Heart left ventricle (tissue), 16 donors: ENCODE results near the gene SLC35F3. TPM values are rescaled to one million over a fixed set of nuclear protein-coding genes. Genes with fewer than 3 reads are reported as not detected.
"Not testable (repeated sequence)": the region's sequence is repeated elsewhere in the genome, so short reads cannot be mapped to it uniquely, and the experiment has no call there.

ENCODE experiments used
- ATAC-seq, 4 donors: fragments of 200-7000 bp; cut with Tn5 transposase; one replicate each; pipeline ENCODE4 v1.9.1; 2020 to 2022; ENCODE audit warnings: moderate library complexity in 4 of 4, mild to moderate bottlenecking in 3 of 4, moderate number of reproducible peaks in 1 of 4
- DNase-seq, 5 donors: peaks; one replicate each; pipeline ENCODE4 v3.0.0-alpha.2; 2020
- H3K27ac ChIP-seq, 12 donors: fragments of 200-600 bp; sonication (generic) in 4 of 12; one replicate each; pipeline versions ENCODE4 v1.5.0 to v1.8.0; 2016 to 2022; ENCODE audit warnings: mild to moderate bottlenecking in 2 of 12
- H3K27me3 ChIP-seq, 9 donors: fragments of 200-600 bp; sonication (generic) in 2 of 9; one replicate each; pipeline versions ENCODE4 v1.5.1 to v1.8.0; 2016 to 2022; ENCODE audit warnings: mild to moderate bottlenecking in 3 of 9
- H3K36me3 ChIP-seq, 9 donors: fragments of 200-600 bp; sonication (generic) in 2 of 9; one replicate each; pipeline versions ENCODE4 v1.5.0 to v1.8.0; 2018 to 2022; ENCODE audit warnings: mild to moderate bottlenecking in 2 of 9
- H3K4me1 ChIP-seq, 12 donors: fragments of 200-600 bp; sonication (generic) in 4 of 12; one replicate each; pipeline versions ENCODE4 v1.5.0 to v1.8.0; 2016 to 2022; ENCODE audit warnings: mild to moderate bottlenecking in 3 of 12
- H3K4me3 ChIP-seq, 12 donors: fragments of 200-600 bp; sonication (generic) in 4 of 12; one replicate each; pipeline versions ENCODE4 v1.5.0 to v1.8.0; 2017 to 2022; ENCODE audit warnings: mild to moderate bottlenecking in 9 of 12, moderate library complexity in 4 of 12
- H3K9me3 ChIP-seq, 12 donors: fragments of 200-600 bp; sonication (generic) in 4 of 12; one replicate each; pipeline versions ENCODE4 v1.5.0 to v1.8.0; 2016 to 2022; ENCODE audit warnings: mild to moderate bottlenecking in 1 of 12
- POLR2A ChIP-seq, 2 donors: fragments of 450-650 bp; IDR thresholded peaks; one replicate each; pipeline ENCODE4 v1.6.1; 2017; ENCODE audit warnings: antibody characterized with exemption in 2 of 2, mild to moderate bottlenecking in 2 of 2, moderate library complexity in 2 of 2
- WGBS, 4 donors: extraction: QIAGEN DNeasy Blood & Tissue Kit in 2 of 4; methylation state at CpG; one replicate each; pipeline versions ENCODE4 v1.1.5 to v1.1.7; 2013 to 2018; 5-methylcytosine and 5-hydroxymethylcytosine counted together
- intact Hi-C, 10 donors: fragments of 100-400 bp; cut with DNase I; formaldehyde crosslinking; loops; one replicate each; pipeline versions ENCODE4 v1.11.1 to v1.14.2; 2022
- polyA plus RNA-seq, 2 donors: library from polyadenylated mRNA; stranded (reverse); fragments of 200-250 nt; gene quantifications; one replicate each; pipeline ENCODE4 v1.2.3, GENCODE V29; 2013
- total RNA-seq, 9 donors: library from RNA; depleted of rRNA in 2 of 9; stranded (reverse); fragments of >200 nt in 2 of 9; fragmentation: NEBNext Ultra II Directional in 3 of 9; extraction: Animal tissue kit (Norgen Biotek cat#: 25700) in 3 of 9; gene quantifications; one replicate each; pipeline versions ENCODE4 v1.1.0 to v1.2.4, GENCODE V29; 2016 to 2023
- TF ChIP-seq, protein P1 (sequence below), 12 donors: fragments of 200-600 bp; sonication (generic) in 4 of 12; IDR thresholded peaks; one replicate each; pipeline versions ENCODE4 v1.5.0 to v1.8.0; 2018 to 2022; ENCODE audit warnings: antibody characterized with exemption in 12 of 12, mild to moderate bottlenecking in 5 of 12
- donor health status: ischemic (EF 13 %, LVEDD 7.1; RV severe dilation, severe dysfunction).
- donor health status: healthy with polysubstance abuse.
- donor health status: DM: no; HTN: yes; CAD: no.
- donor health status: DM: no; HTN: no; CAD: no.
- donor health status: ischemic (EF 25% LVEDD 6.9; RV normal size, moderate dysfunction).
- donor health status: ischemic (EF 25% LVEDD 5.7; RV mildly dilated, moderate dysfunction).
- donor health status: healthy.
- donor health status: DM: yes; HTN: yes; CAD: no.
- donor health status: ischemic (EF 35%, LVEDD 5.7; RV mildly dilated, moderate dysfunction).
- donor health status: nonischemic (EF 11% LVEDD 7.7; RV severe dilation, severe dysfunction).
- donor health status: DM: yes; HTN: yes; CAD: no.
- donor health status: PGD.
- donor health status: ischemic (EF 29% LVEDD 5.4; RV normal size, mild dysfunction).
- donor health status: nonischemic (EF 23%, LVEDD 6.1; RV moderate dilation, normal function).

The SLC35F3 gene
- total and polyA plus RNA-seq, 11 donors: 0.03 to 0.11 (median 0.11) TPM; not detected in 8

DNA sequence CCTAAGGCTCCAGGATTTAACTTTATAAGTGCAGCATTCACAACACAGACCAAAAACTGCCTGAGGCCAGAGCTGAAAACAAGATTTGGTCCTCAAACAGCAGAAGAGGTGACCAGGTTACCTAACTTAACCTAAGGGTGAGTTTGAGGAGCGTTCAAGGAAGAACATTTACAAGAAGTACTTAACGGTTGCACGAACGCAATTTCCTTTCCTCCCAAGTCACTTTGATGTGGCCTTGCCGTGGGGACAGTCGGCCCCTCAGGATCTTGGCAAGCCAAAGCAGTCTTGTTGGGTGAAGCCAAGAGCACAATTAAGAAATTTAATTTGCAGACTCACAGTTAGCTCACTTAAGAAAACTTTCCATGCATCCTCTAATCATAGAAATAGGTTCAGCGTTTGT is 266.1 kb downstream of the SLC35F3 start:
- peaks cover 0 to 8% (median 0%) of the 10 kb centered on the region in 9 donors for H3K27me3 ChIP-seq

DNA sequence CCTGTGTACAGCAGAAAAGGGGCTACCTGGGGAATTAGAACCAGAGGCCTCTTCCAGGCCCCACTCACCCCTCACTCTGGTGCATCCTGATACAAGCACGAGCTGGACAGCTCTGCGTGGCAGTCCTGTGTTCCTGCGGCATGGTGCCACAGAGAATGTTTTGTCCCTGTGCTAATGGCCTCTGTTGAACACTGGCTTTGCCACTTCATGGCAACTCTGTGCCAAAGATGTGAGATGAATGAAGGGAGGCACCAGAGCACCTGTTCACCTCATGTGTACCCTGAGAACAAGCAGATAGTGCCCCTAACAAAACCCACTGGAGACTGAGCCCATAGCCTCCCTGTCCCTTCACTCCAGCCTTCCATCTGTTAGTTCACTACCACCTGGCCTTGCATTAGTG is 269.5 kb downstream of the SLC35F3 start:
- no peak overlapping the region for H3K4me3 ChIP-seq
- no peak for ATAC-seq
- intact Hi-C loops: loop anchor here in 1 of 10 donors (2.0 kb wide), 1 partner anchor 29 kb away; no protein-coding TSS in a partner anchor
- no peaks in the 10 kb centered on the region for H3K36me3 ChIP-seq
- peaks cover 0 to 3% (median 0%) of the 10 kb centered on the region in 9 donors for H3K27me3 ChIP-seq
- TF ChIP-seq POLR2A (IDR thresholded peaks at IDR 0.05): no peak
- no peak overlapping the region for H3K27ac ChIP-seq
- H3K4me1 ChIP-seq: no peaks in the 10 kb centered on the region
- no peak for DNase-seq
- 57 to 67% (median 60%) methylated on average over 3 of the region's 3 CpGs; no CpG with 5 or more reads in 1 of the 4 donors for WGBS, 4 donors
- no peaks in the 10 kb centered on the region for H3K9me3 ChIP-seq

More for the DNA sequence above, 266.1 kb downstream of the SLC35F3 start:
- WGBS, 4 donors: 62 to 69% (median 68%) methylated on average over 7 of the region's 7 CpGs
- TF ChIP-seq, protein P1, sequence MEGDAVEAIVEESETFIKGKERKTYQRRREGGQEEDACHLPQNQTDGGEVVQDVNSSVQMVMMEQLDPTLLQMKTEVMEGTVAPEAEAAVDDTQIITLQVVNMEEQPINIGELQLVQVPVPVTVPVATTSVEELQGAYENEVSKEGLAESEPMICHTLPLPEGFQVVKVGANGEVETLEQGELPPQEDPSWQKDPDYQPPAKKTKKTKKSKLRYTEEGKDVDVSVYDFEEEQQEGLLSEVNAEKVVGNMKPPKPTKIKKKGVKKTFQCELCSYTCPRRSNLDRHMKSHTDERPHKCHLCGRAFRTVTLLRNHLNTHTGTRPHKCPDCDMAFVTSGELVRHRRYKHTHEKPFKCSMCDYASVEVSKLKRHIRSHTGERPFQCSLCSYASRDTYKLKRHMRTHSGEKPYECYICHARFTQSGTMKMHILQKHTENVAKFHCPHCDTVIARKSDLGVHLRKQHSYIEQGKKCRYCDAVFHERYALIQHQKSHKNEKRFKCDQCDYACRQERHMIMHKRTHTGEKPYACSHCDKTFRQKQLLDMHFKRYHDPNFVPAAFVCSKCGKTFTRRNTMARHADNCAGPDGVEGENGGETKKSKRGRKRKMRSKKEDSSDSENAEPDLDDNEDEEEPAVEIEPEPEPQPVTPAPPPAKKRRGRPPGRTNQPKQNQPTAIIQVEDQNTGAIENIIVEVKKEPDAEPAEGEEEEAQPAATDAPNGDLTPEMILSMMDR (IDR thresholded peaks at IDR 0.05): no peak
- no peak for TF ChIP-seq POLR2A (IDR thresholded peaks at IDR 0.05)
- Histone ChIP-seq H3K4me3 (no peak overlapping the region), H3K4me1 (no peaks in the 10 kb centered on the region), H3K36me3 (no peaks in the 10 kb centered on the region), H3K27ac (no peak overlapping the region), H3K9me3 (no peaks in the 10 kb centered on the region)
- ATAC-seq: no peak
- DNase-seq: no peak
- intact Hi-C loops: no loop called here

DNA sequence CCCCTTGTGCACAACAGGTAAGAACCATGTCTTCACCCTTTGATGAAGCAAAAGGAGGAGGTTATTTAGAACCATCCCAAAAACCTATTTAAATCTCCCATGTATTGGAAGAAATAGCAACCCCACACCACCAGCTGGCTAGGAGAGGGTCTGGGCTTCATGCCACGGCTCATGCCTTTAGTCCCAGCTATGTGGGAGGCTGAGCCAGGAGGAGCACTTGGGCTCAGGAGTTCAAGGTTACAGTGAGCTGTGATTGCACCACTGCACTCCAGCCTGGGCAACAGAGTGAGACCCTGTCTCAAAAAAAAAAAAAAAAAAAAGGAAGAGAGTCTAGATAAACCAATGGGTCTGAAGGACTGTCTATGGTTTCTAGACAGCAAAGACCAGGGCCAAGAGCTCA is 270.9 kb downstream of the SLC35F3 start:
- Histone ChIP-seq H3K27me3 (peaks cover 0 to 7% (median 0%) of the 10 kb centered on the region in 9 donors), H3K4me1 (no peaks in the 10 kb centered on the region), H3K36me3 (no peaks in the 10 kb centered on the region), H3K9me3 (no peaks in the 10 kb centered on the region), H3K27ac (no peak overlapping the region), H3K4me3 (no peak overlapping the region)
- TF ChIP-seq, protein P1 (IDR thresholded peaks at IDR 0.05): no peak
- no peak for TF ChIP-seq POLR2A (IDR thresholded peaks at IDR 0.05)
- no peak for ATAC-seq
- DNase-seq: no peak
- intact Hi-C loops: no loop called here
- 57 to 82% (median 66%) methylated on average over 1 of the region's 1 CpG for WGBS, 4 donors

- Histone ChIP-seq H3K27me3 (peaks cover 0 to 7% (median 0%) of the 10 kb centered on the region in 9 donors), H3K27ac (no peak overlapping the region), H3K4me1 (no peaks in the 10 kb centered on the region), H3K9me3 (no peaks in the 10 kb centered on the region), H3K36me3 (no peaks in the 10 kb centered on the region), H3K4me3 (no peak overlapping the region)
- ATAC-seq (no peak), DNase-seq (no peak)
- intact Hi-C loops: no loop called here
- no peak for TF ChIP-seq POLR2A (IDR thresholded peaks at IDR 0.05)
- TF ChIP-seq, protein P1 (IDR thresholded peaks at IDR 0.05): no peak
- WGBS, 4 donors: 83 to 91% (median 86%) methylated on average over 3 of the region's 3 CpGs
Measured at GRCh38 chr1:234176000-234176399, 271.5 kb downstream of the SLC35F3 start.

- H3K4me1 ChIP-seq, intact Hi-C loops, DNase-seq, H3K4me3 ChIP-seq, H3K27ac ChIP-seq, H3K27me3 ChIP-seq, ATAC-seq, H3K9me3 ChIP-seq, H3K36me3 ChIP-seq: not testable (repeated sequence)
- WGBS, 4 donors: 88 to 90% (median 90%) methylated on average over 2 of the region's 2 CpGs
Measured at GRCh38 chr1:234176847-234177246, 272.4 kb downstream of the SLC35F3 start.
